ENCODE results near the gene C1QL1. TPM values are rescaled to one million over a fixed set of nuclear protein-coding genes. Genes with fewer than 3 reads are reported as not detected.

C1QL1 gene
- total RNA-seq, 4 donors from 2014 or later: 3.7 to 10.1 (median 6.3) TPM

- 85% methylated on average over 5 of the region's 6 CpGs for WGBS
- Histone ChIP-seq H3K4me1 (peaks cover 0 to 3% (median 0%) of the 10 kb centered on the region in 4 donors), H3K4me3 (no peak overlapping the region), H3K27me3 (no peaks in the 10 kb centered on the region), H3K9me3 (no peaks in the 10 kb centered on the region), H3K27ac (replicated peaks in 1 of 4) (no peak overlapping the region), H3K36me3 (no peaks in the 10 kb centered on the region)
- no peak for DNase-seq (ENCODE audit: extremely low spot score)
- intact Hi-C loops (cut with DNase I): no loop called here
- TF ChIP-seq CTCF (IDR thresholded peaks at IDR 0.05): no peak
- no peak for TF ChIP-seq POLR2A (IDR thresholded peaks at IDR 0.05; ENCODE audit: low read depth)
- TF ChIP-seq POLR2AphosphoS5 (IDR thresholded peaks at IDR 0.05): no peak
- TF ChIP-seq EP300 (IDR thresholded peaks at IDR 0.05): no peak
Observed at GRCh38 chr17:44930667-44931066, 37.4 kb downstream of the C1QL1 start.

- Histone ChIP-seq H3K4me1 (peaks cover 0 to 3% (median 0%) of the 10 kb centered on the region in 4 donors), H3K36me3 (no peaks in the 10 kb centered on the region), H3K4me3 (no peak overlapping the region), H3K27ac (replicated peaks in 1 of 4) (no peak overlapping the region), H3K27me3 (no peaks in the 10 kb centered on the region), H3K9me3 (no peaks in the 10 kb centered on the region)
- TF ChIP-seq EP300 (IDR thresholded peaks at IDR 0.05) (no peak), CTCF (IDR thresholded peaks at IDR 0.05) (no peak), POLR2AphosphoS5 (IDR thresholded peaks at IDR 0.05) (no peak), POLR2A (IDR thresholded peaks at IDR 0.05; ENCODE audit: low read depth) (no peak)
- intact Hi-C loops (cut with DNase I): no loop called here
- DNase-seq (ENCODE audit: extremely low spot score): no peak
- 90% methylated on average over 2 of the region's 7 CpGs for WGBS
Observed at GRCh38 chr17:44928950-44929720, 39.0 kb downstream of the C1QL1 start.

- TF ChIP-seq EP300 (IDR thresholded peaks at IDR 0.05): no peak
- H3K4me1 ChIP-seq: peaks cover 0 to 3% (median 0%) of the 10 kb centered on the region in 4 donors
- no peak overlapping the region for H3K27ac ChIP-seq (replicated peaks in 1 of 4)
- no peaks in the 10 kb centered on the region for H3K36me3 ChIP-seq
- no peak for DNase-seq (ENCODE audit: extremely low spot score)
- 89% methylated on average over 14 of the region's 15 CpGs for WGBS
- H3K9me3 ChIP-seq: no peaks in the 10 kb centered on the region
- no peaks in the 10 kb centered on the region for H3K27me3 ChIP-seq
- intact Hi-C loops (cut with DNase I): no loop called here
- H3K4me3 ChIP-seq: no peak overlapping the region
Observed at GRCh38 chr17:44928136-44928535, 40.0 kb downstream of the C1QL1 start.

GRCh38 chr17:44927696-44928095 lies 40.4 kb downstream of the C1QL1 start:
- intact Hi-C loops (cut with DNase I): no loop called here
- TF ChIP-seq POLR2A (IDR thresholded peaks at IDR 0.05; ENCODE audit: low read depth) (no peak), CTCF (IDR thresholded peaks at IDR 0.05) (no peak), POLR2AphosphoS5 (IDR thresholded peaks at IDR 0.05) (no peak), EP300 (IDR thresholded peaks at IDR 0.05) (no peak)
- H3K36me3 ChIP-seq: no peaks in the 10 kb centered on the region
- H3K9me3 ChIP-seq: no peaks in the 10 kb centered on the region
- H3K27me3 ChIP-seq: no peaks in the 10 kb centered on the region
- WGBS: 92% methylated on average over 3 of the region's 3 CpGs
- H3K4me1 ChIP-seq: peaks cover 0 to 3% (median 0%) of the 10 kb centered on the region in 4 donors
- DNase-seq (ENCODE audit: extremely low spot score): no peak
- no peak overlapping the region for H3K27ac ChIP-seq (replicated peaks in 1 of 4)
- H3K4me3 ChIP-seq: no peak overlapping the region

GRCh38 chr17:44926821-44927525 lies 41.1 kb downstream of the C1QL1 start:
- DNase-seq (ENCODE audit: extremely low spot score): no peak
- 89% methylated on average over 15 of the region's 15 CpGs for WGBS
- no peaks in the 10 kb centered on the region for H3K36me3 ChIP-seq
- no peaks in the 10 kb centered on the region for H3K9me3 ChIP-seq
- TF ChIP-seq POLR2AphosphoS5 (IDR thresholded peaks at IDR 0.05): no peak
- TF ChIP-seq EP300 (IDR thresholded peaks at IDR 0.05): no peak
- no peak for TF ChIP-seq CTCF (IDR thresholded peaks at IDR 0.05)
- TF ChIP-seq POLR2A (IDR thresholded peaks at IDR 0.05; ENCODE audit: low read depth): no peak
- intact Hi-C loops (cut with DNase I): no loop called here
- peaks cover 0 to 3% (median 0%) of the 10 kb centered on the region in 4 donors for H3K4me1 ChIP-seq
- no peaks in the 10 kb centered on the region for H3K27me3 ChIP-seq
- no peak overlapping the region for H3K27ac ChIP-seq (replicated peaks in 1 of 4)
- H3K4me3 ChIP-seq: no peak overlapping the region
